Left ventricle myocardium inferior (tissue), 1 donor: ENCODE results near the gene SUMO3. TPM values are rescaled to one million over a fixed set of nuclear protein-coding genes. Genes with fewer than 3 reads are reported as not detected.

Experiments
- DNase-seq: peaks from one replicate; pipeline ENCODE4 v3.0.0-alpha.2; 2020
- H3K27ac ChIP-seq: fragments of 200-600 bp; replicated peaks from 2 replicates; pipeline ENCODE4 v1.8.0; 2021
- H3K27me3 ChIP-seq: fragments of 200-600 bp; 2 replicates; pipeline ENCODE4 v1.8.0; 2021; ENCODE audit warnings: low read depth
- H3K36me3 ChIP-seq: fragments of 200-600 bp; 2 replicates; pipeline ENCODE4 v1.8.0; 2021
- H3K4me1 ChIP-seq: fragments of 200-600 bp; 2 replicates; pipeline ENCODE4 v1.8.0; 2021
- H3K4me3 ChIP-seq: fragments of 200-600 bp; 2 replicates; pipeline ENCODE4 v1.8.0; 2021; ENCODE audit warnings: mild to moderate bottlenecking, moderate library complexity
- H3K9me3 ChIP-seq: fragments of 200-600 bp; replicated peaks from 2 replicates; pipeline ENCODE4 v1.8.0; 2021
- intact Hi-C: fragments of 100-400 bp; cut with micrococcal nuclease; formaldehyde crosslinking; loops from one replicate; pipeline ENCODE4 v1.11.0; 2022
- total RNA-seq: library from RNA; stranded (reverse); fragmentation: NEBNext Ultra II Directional; extraction: Animal tissue kit (Norgen Biotek cat#: 25700); gene quantifications from one replicate; pipeline ENCODE4 v1.2.1, GENCODE V29; 2021
- TF ChIP-seq, protein P1 (sequence below): fragments of 200-600 bp; IDR thresholded peaks from 2 replicates; pipeline ENCODE4 v1.8.0; 2021; ENCODE audit warnings: antibody characterized with exemption, mild to moderate bottlenecking, borderline replicate concordance
- donor health status: DM: no; HTN: yes; CAD: no; lungs with severe emphysema.

The SUMO3 gene
- total RNA-seq, 1 donor from 2014 or later = 75.5 TPM

DNA sequence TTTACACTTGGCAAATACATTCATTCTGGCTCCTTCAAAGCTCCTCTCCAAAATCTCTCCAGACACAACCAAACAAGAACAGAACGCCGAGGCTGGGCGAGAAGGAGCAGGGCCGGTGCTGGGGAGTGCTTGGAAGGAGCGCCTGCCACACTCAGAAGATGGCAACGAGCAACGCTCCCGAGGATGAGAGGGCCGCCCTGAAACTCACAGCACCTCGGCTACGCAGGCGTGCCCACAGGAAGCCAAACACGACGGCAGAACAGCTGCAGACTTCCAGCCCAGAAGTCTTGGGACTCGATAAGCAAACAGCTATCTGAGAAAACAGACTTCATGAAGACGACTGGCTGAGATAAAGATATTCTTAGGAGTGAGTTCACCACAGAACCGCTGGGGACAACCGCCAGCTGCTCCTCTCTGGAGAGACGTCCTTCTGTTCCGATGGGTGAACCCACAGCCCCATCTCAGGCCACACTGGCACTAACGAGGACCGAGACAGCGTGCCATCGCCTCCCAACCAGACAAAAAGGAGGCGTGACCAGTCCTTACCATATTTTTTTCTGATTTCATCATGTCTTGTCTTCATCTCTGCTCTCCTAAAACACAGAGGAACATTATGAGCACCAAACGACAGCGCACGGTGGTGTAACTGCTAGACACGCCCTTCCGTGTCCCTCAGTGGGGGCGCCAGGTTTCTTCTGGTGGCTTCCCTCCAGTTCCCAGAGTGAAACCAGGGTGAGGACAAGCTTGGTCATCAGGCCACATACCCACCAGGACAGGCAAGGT lies 37.0 kb upstream of the SUMO3 start:
- H3K4me3 ChIP-seq = no peak overlapping the region
- peaks cover 66% of the 10 kb centered on the region for H3K36me3 ChIP-seq
- peaks cover 85% of the 10 kb centered on the region for H3K4me1 ChIP-seq
- intact Hi-C loops = no loop called here
- TF ChIP-seq, protein P1, sequence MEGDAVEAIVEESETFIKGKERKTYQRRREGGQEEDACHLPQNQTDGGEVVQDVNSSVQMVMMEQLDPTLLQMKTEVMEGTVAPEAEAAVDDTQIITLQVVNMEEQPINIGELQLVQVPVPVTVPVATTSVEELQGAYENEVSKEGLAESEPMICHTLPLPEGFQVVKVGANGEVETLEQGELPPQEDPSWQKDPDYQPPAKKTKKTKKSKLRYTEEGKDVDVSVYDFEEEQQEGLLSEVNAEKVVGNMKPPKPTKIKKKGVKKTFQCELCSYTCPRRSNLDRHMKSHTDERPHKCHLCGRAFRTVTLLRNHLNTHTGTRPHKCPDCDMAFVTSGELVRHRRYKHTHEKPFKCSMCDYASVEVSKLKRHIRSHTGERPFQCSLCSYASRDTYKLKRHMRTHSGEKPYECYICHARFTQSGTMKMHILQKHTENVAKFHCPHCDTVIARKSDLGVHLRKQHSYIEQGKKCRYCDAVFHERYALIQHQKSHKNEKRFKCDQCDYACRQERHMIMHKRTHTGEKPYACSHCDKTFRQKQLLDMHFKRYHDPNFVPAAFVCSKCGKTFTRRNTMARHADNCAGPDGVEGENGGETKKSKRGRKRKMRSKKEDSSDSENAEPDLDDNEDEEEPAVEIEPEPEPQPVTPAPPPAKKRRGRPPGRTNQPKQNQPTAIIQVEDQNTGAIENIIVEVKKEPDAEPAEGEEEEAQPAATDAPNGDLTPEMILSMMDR = no peak
- peak overlapping the region; percentile 69 for H3K27ac ChIP-seq
- DNase-seq = no peak
- no peaks in the 10 kb centered on the region for H3K9me3 ChIP-seq
- H3K27me3 ChIP-seq = no peaks in the 10 kb centered on the region

- Histone ChIP-seq H3K4me3 (no peak overlapping the region), H3K4me1 (peaks cover 80% of the 10 kb centered on the region), H3K27ac (peak overlapping the region; percentile 69), H3K36me3 (peaks cover 66% of the 10 kb centered on the region), H3K27me3 (no peaks in the 10 kb centered on the region), H3K9me3 (no peaks in the 10 kb centered on the region)
- no peak for DNase-seq
- intact Hi-C loops = no loop called here
- TF ChIP-seq, protein P1 = no peak
Measured at GRCh38 chr21:44854391-44854663, 36.5 kb upstream of the SUMO3 start.

- intact Hi-C loops = no loop called here
- Histone ChIP-seq H3K9me3 (no peaks in the 10 kb centered on the region), H3K4me1 (peaks cover 75% of the 10 kb centered on the region)
Measured at GRCh38 chr21:44853601-44854390, 35.9 kb upstream of the SUMO3 start.

GRCh38 chr21:44850905-44851657 lies 33.2 kb upstream of the SUMO3 start:
- no peaks in the 10 kb centered on the region for H3K27me3 ChIP-seq
- H3K4me1 ChIP-seq = peaks cover 71% of the 10 kb centered on the region
- TF ChIP-seq, protein P1 = no peak
- H3K27ac ChIP-seq = peak overlapping the region; percentile 38
- no peak overlapping the region for H3K4me3 ChIP-seq
- intact Hi-C loops = no loop called here
- H3K9me3 ChIP-seq = no peaks in the 10 kb centered on the region
- H3K36me3 ChIP-seq = peaks cover 59% of the 10 kb centered on the region
- no peak for DNase-seq

More at GRCh38 chr21:44853601-44854390, 35.9 kb upstream of the SUMO3 start:
- peaks cover 66% of the 10 kb centered on the region for H3K36me3 ChIP-seq
- peak overlapping the region; percentile 69 for H3K27ac ChIP-seq
- no peak overlapping the region for H3K4me3 ChIP-seq
- H3K27me3 ChIP-seq = no peaks in the 10 kb centered on the region
- DNase-seq = peak; percentile 61
- TF ChIP-seq, protein P1 = no peak

GRCh38 chr21:44850208-44850800 lies 32.4 kb upstream of the SUMO3 start:
- no peak for DNase-seq
- peaks cover 71% of the 10 kb centered on the region for H3K4me1 ChIP-seq
- no peak overlapping the region for H3K4me3 ChIP-seq
- no peaks in the 10 kb centered on the region for H3K27me3 ChIP-seq
- intact Hi-C loops = no loop called here
- H3K36me3 ChIP-seq = peaks cover 51% of the 10 kb centered on the region
- H3K9me3 ChIP-seq = no peaks in the 10 kb centered on the region
- H3K27ac ChIP-seq = no peak overlapping the region
- TF ChIP-seq, protein P1 = no peak
